GM23338 (cell line): ENCODE results near the gene SRGAP1. TPM values are rescaled to one million over a fixed set of nuclear protein-coding genes. Genes with fewer than 3 reads are reported as not detected.

Source experiments
- ATAC-seq: fragments of 200-7000 bp; cut with Tn5 transposase; 3 replicates; pipeline ENCODE4 v1.9.1; 2020
- DNase-seq: peaks from one replicate; pipeline ENCODE4 v3.0.0-alpha.2; 2015; ENCODE audit warnings: low spot score
- H2AFZ ChIP-seq: fragments of 200-600 bp; sonication (generic); 2 replicates; pipeline ENCODE4 v1.8.0; 2016; ENCODE audit warnings: antibody characterized with exemption, mild to moderate bottlenecking, moderate library complexity
- H3F3A ChIP-seq: fragments of 200-600 bp; sonication (generic); replicated peaks from 2 replicates; pipeline ENCODE4 v1.8.0; 2017; ENCODE audit warnings: antibody characterized with exemption, mixed run types, low read depth
- H3K27ac ChIP-seq: fragments of 200-600 bp; sonication (generic); 2 replicates; pipeline ENCODE4 v1.6.1; 2016; ENCODE audit warnings: low read depth
- H3K27me3 ChIP-seq: fragments of 200-600 bp; sonication (generic); 2 replicates; pipeline ENCODE4 v1.8.0; 2016; ENCODE audit warnings: mild to moderate bottlenecking, mixed run types, moderate library complexity; ENCODE audit not compliant: insufficient read depth
- H3K36me3 ChIP-seq: fragments of 200-600 bp; sonication (generic); 2 replicates; pipeline ENCODE4 v1.8.0; 2016; ENCODE audit warnings: mild to moderate bottlenecking; ENCODE audit not compliant: insufficient read depth
- H3K4me1 ChIP-seq: fragments of 200-600 bp; sonication (generic); 2 replicates; pipeline ENCODE4 v1.8.0; 2016; ENCODE audit warnings: mild to moderate bottlenecking, moderate library complexity; ENCODE audit not compliant: insufficient read depth
- H3K4me2 ChIP-seq: fragments of 200-600 bp; sonication (generic); 2 replicates; pipeline ENCODE4 v1.7.1; 2017; ENCODE audit warnings: mixed run types
- H3K4me3 ChIP-seq: fragments of 200-600 bp; sonication (generic); 2 replicates; pipeline ENCODE4 v1.6.1; 2016; ENCODE audit warnings: mixed run types
- H3K79me2 ChIP-seq: fragments of 200-600 bp; sonication (generic); replicated peaks from 2 replicates; pipeline ENCODE4 v1.8.0; 2017; ENCODE audit warnings: mild to moderate bottlenecking; ENCODE audit not compliant: insufficient read depth
- H3K9me2 ChIP-seq: fragments of 200-600 bp; sonication (generic); 2 replicates; pipeline ENCODE4 v1.8.0; 2017; ENCODE audit not compliant: insufficient read depth
- H4K20me1 ChIP-seq: fragments of 200-600 bp; sonication (generic); replicated peaks from 2 replicates; pipeline ENCODE4 v1.8.0; 2017; ENCODE audit warnings: mild to moderate bottlenecking; ENCODE audit not compliant: insufficient read depth
- H3K27ac Mint-ChIP-seq: 2 replicates; pipeline ENCODE4 v1.8.0; 2020; ENCODE audit warnings: inconsistent platforms, mild to moderate bottlenecking, moderate library complexity, mixed read lengths
- H3K27me3 Mint-ChIP-seq: 3 replicates; pipeline ENCODE4 v1.8.0; 2022; ENCODE audit warnings: low read depth, mild to moderate bottlenecking, moderate library complexity, mixed read lengths, inconsistent platforms; ENCODE audit not compliant: insufficient read depth, poor library complexity
- H3K36me3 Mint-ChIP-seq: 3 replicates; pipeline ENCODE4 v1.8.0; 2021; ENCODE audit warnings: low read depth, mild to moderate bottlenecking, inconsistent platforms, moderate library complexity, mixed read lengths
- H3K4me1 Mint-ChIP-seq: 3 replicates; pipeline ENCODE4 v1.8.0; 2020; ENCODE audit warnings: mild to moderate bottlenecking, inconsistent platforms, mixed read lengths
- H3K4me3 Mint-ChIP-seq: 3 replicates; pipeline ENCODE4 v1.8.0; 2021; ENCODE audit warnings: moderate library complexity, mild to moderate bottlenecking, inconsistent platforms, mixed read lengths
- H3K9me3 Mint-ChIP-seq: 3 replicates; pipeline ENCODE4 v1.8.0; 2020; ENCODE audit warnings: moderate library complexity, mild to moderate bottlenecking, inconsistent platforms, mixed read lengths
- CREB1 ChIP-seq: fragments of 250-450 bp; sonication (Bioruptor Pico); IDR thresholded peaks from 2 replicates; pipeline ENCODE4 v1.5.0; 2020; ENCODE audit warnings: low read depth, mild to moderate bottlenecking, moderate library complexity
- EZH2 ChIP-seq: fragments of 200-600 bp; sonication (generic); IDR thresholded peaks from one replicate; pipeline ENCODE4 v1.8.0; 2017; ENCODE audit warnings: antibody characterized with exemption, mild to moderate bottlenecking, low read depth; ENCODE audit not compliant: unreplicated experiment
- EZH2phosphoT487 ChIP-seq: fragments of 200-600 bp; sonication (generic); IDR thresholded peaks from one replicate; pipeline ENCODE4 v1.8.1; 2018; ENCODE audit warnings: antibody characterized with exemption; ENCODE audit not compliant: unreplicated experiment
- JUNB ChIP-seq: IDR thresholded peaks from one replicate; pipeline ENCODE4 v1.6.1; 2016; ENCODE audit warnings: antibody characterized with exemption; ENCODE audit not compliant: unreplicated experiment
- POLR2AphosphoS5 ChIP-seq: IDR thresholded peaks from 2 replicates; pipeline ENCODE4 v1.6.1; 2016; ENCODE audit warnings: antibody characterized with exemption, low read depth
- STAT1 ChIP-seq: IDR thresholded peaks from one replicate; pipeline ENCODE4 v1.6.1; 2016; ENCODE audit warnings: antibody characterized with exemption; ENCODE audit not compliant: unreplicated experiment
- ZNF331 ChIP-seq: fragments of 250-450 bp; sonication (Bioruptor Pico); IDR thresholded peaks from 2 replicates; pipeline ENCODE4 v1.5.0; 2020; ENCODE audit warnings: low read depth, mild to moderate bottlenecking, moderate library complexity
- polyA plus RNA-seq: library from polyadenylated mRNA; unstranded; fragments of >200 nt; fragmentation: Nextera tagmentation; extraction: Ambion mirVana; gene quantifications from 2 replicates; pipeline ENCODE4 v1.2.1, GENCODE V29; 2016
- total RNA-seq: library from RNA; depleted of rRNA; stranded (reverse); fragments of >200 nt; shearing (Covaris generic); gene quantifications from 2 replicates; pipeline ENCODE4 v1.2.3, GENCODE V29; 2014
- TF ChIP-seq, protein P1 (sequence below), 2 experiments: fragments of 200-600 bp in 1 of 2; sonication (generic) in 1 of 2; conservative IDR thresholded peaks; 2 replicates each; pipeline versions ENCODE4 v1.5.1 to v1.6.1; 2016 to 2017; ENCODE audit warnings: antibody characterized with exemption in 2 of 2, low read depth in 2 of 2, mild to moderate bottlenecking in 2 of 2, moderate library complexity in 1 of 2
- TF ChIP-seq, protein P2 (sequence below): IDR thresholded peaks from one replicate; pipeline ENCODE4 v1.6.1; 2018; ENCODE audit warnings: antibody characterized with exemption; ENCODE audit not compliant: unreplicated experiment
- TF ChIP-seq, protein P3 (sequence below): IDR thresholded peaks from 2 replicates; pipeline ENCODE4 v1.6.1; 2016; ENCODE audit warnings: antibody characterized with exemption
- TF ChIP-seq, protein P4 (sequence below): fragments of 250-450 bp; sonication (Bioruptor Pico); IDR thresholded peaks from 2 replicates; pipeline ENCODE4 v1.5.0; 2020; ENCODE audit warnings: mild to moderate bottlenecking, moderate library complexity

Gene SRGAP1
- total and polyA plus RNA-seq, 2 experiments from 2014 or later = 6.1 to 8.1 TPM

DNA sequence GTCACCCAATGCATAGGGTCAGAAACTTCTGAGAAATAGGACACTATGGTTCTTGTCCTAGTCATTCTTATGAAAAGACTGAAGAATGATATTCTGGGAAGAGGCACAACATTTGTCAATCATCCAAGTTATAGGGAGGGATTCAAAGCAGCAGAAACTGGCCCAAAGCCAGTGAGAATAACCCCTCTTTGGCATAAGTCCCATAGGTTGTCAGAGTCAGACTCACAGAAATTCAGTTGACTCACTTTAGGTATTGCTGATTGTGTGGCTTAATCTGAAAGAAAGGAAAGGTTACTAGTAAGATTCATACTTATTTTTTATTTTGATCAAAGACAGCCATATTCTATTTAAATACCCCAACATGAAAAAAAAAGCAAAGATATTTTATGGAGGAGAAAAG lies 151.0 kb downstream of the SRGAP1 start:
- Histone ChIP-seq H3K4me3 (no peak overlapping the region), H3K27ac (no peak overlapping the region), H3F3A (no peaks in the 10 kb centered on the region), H4K20me1 (no peaks in the 10 kb centered on the region), H3K4me1 (peaks cover 10% of the 10 kb centered on the region), H2AFZ (no peak overlapping the region), H3K36me3 (no peaks in the 10 kb centered on the region), H3K79me2 (no peaks in the 10 kb centered on the region), H3K27me3 (no peaks in the 10 kb centered on the region), H3K9me2 (no peaks in the 10 kb centered on the region), H3K4me2 (no peak overlapping the region)
- no peaks in the 10 kb centered on the region for H3K27me3 Mint-ChIP-seq
- H3K4me3 Mint-ChIP-seq = no peak overlapping the region
- ATAC-seq (no peak), DNase-seq (no peak)
- H3K36me3 Mint-ChIP-seq = no peaks in the 10 kb centered on the region
- no peak for TF ChIP-seq STAT1
- no peak for TF ChIP-seq POLR2AphosphoS5
- no peak for TF ChIP-seq EZH2
- TF ChIP-seq, protein P1, sequence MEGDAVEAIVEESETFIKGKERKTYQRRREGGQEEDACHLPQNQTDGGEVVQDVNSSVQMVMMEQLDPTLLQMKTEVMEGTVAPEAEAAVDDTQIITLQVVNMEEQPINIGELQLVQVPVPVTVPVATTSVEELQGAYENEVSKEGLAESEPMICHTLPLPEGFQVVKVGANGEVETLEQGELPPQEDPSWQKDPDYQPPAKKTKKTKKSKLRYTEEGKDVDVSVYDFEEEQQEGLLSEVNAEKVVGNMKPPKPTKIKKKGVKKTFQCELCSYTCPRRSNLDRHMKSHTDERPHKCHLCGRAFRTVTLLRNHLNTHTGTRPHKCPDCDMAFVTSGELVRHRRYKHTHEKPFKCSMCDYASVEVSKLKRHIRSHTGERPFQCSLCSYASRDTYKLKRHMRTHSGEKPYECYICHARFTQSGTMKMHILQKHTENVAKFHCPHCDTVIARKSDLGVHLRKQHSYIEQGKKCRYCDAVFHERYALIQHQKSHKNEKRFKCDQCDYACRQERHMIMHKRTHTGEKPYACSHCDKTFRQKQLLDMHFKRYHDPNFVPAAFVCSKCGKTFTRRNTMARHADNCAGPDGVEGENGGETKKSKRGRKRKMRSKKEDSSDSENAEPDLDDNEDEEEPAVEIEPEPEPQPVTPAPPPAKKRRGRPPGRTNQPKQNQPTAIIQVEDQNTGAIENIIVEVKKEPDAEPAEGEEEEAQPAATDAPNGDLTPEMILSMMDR (conservative IDR thresholded peaks at IDR 0.05; ENCODE audit: low read depth in 2 of 2) = no peak
- TF ChIP-seq CREB1 = no peak
- TF ChIP-seq, protein P2, sequence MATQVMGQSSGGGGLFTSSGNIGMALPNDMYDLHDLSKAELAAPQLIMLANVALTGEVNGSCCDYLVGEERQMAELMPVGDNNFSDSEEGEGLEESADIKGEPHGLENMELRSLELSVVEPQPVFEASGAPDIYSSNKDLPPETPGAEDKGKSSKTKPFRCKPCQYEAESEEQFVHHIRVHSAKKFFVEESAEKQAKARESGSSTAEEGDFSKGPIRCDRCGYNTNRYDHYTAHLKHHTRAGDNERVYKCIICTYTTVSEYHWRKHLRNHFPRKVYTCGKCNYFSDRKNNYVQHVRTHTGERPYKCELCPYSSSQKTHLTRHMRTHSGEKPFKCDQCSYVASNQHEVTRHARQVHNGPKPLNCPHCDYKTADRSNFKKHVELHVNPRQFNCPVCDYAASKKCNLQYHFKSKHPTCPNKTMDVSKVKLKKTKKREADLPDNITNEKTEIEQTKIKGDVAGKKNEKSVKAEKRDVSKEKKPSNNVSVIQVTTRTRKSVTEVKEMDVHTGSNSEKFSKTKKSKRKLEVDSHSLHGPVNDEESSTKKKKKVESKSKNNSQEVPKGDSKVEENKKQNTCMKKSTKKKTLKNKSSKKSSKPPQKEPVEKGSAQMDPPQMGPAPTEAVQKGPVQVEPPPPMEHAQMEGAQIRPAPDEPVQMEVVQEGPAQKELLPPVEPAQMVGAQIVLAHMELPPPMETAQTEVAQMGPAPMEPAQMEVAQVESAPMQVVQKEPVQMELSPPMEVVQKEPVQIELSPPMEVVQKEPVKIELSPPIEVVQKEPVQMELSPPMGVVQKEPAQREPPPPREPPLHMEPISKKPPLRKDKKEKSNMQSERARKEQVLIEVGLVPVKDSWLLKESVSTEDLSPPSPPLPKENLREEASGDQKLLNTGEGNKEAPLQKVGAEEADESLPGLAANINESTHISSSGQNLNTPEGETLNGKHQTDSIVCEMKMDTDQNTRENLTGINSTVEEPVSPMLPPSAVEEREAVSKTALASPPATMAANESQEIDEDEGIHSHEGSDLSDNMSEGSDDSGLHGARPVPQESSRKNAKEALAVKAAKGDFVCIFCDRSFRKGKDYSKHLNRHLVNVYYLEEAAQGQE = no peak
- TF ChIP-seq, protein P3, sequence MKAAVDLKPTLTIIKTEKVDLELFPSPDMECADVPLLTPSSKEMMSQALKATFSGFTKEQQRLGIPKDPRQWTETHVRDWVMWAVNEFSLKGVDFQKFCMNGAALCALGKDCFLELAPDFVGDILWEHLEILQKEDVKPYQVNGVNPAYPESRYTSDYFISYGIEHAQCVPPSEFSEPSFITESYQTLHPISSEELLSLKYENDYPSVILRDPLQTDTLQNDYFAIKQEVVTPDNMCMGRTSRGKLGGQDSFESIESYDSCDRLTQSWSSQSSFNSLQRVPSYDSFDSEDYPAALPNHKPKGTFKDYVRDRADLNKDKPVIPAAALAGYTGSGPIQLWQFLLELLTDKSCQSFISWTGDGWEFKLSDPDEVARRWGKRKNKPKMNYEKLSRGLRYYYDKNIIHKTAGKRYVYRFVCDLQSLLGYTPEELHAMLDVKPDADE = no peak
- no peak for TF ChIP-seq EZH2phosphoT487
- TF ChIP-seq, protein P4, sequence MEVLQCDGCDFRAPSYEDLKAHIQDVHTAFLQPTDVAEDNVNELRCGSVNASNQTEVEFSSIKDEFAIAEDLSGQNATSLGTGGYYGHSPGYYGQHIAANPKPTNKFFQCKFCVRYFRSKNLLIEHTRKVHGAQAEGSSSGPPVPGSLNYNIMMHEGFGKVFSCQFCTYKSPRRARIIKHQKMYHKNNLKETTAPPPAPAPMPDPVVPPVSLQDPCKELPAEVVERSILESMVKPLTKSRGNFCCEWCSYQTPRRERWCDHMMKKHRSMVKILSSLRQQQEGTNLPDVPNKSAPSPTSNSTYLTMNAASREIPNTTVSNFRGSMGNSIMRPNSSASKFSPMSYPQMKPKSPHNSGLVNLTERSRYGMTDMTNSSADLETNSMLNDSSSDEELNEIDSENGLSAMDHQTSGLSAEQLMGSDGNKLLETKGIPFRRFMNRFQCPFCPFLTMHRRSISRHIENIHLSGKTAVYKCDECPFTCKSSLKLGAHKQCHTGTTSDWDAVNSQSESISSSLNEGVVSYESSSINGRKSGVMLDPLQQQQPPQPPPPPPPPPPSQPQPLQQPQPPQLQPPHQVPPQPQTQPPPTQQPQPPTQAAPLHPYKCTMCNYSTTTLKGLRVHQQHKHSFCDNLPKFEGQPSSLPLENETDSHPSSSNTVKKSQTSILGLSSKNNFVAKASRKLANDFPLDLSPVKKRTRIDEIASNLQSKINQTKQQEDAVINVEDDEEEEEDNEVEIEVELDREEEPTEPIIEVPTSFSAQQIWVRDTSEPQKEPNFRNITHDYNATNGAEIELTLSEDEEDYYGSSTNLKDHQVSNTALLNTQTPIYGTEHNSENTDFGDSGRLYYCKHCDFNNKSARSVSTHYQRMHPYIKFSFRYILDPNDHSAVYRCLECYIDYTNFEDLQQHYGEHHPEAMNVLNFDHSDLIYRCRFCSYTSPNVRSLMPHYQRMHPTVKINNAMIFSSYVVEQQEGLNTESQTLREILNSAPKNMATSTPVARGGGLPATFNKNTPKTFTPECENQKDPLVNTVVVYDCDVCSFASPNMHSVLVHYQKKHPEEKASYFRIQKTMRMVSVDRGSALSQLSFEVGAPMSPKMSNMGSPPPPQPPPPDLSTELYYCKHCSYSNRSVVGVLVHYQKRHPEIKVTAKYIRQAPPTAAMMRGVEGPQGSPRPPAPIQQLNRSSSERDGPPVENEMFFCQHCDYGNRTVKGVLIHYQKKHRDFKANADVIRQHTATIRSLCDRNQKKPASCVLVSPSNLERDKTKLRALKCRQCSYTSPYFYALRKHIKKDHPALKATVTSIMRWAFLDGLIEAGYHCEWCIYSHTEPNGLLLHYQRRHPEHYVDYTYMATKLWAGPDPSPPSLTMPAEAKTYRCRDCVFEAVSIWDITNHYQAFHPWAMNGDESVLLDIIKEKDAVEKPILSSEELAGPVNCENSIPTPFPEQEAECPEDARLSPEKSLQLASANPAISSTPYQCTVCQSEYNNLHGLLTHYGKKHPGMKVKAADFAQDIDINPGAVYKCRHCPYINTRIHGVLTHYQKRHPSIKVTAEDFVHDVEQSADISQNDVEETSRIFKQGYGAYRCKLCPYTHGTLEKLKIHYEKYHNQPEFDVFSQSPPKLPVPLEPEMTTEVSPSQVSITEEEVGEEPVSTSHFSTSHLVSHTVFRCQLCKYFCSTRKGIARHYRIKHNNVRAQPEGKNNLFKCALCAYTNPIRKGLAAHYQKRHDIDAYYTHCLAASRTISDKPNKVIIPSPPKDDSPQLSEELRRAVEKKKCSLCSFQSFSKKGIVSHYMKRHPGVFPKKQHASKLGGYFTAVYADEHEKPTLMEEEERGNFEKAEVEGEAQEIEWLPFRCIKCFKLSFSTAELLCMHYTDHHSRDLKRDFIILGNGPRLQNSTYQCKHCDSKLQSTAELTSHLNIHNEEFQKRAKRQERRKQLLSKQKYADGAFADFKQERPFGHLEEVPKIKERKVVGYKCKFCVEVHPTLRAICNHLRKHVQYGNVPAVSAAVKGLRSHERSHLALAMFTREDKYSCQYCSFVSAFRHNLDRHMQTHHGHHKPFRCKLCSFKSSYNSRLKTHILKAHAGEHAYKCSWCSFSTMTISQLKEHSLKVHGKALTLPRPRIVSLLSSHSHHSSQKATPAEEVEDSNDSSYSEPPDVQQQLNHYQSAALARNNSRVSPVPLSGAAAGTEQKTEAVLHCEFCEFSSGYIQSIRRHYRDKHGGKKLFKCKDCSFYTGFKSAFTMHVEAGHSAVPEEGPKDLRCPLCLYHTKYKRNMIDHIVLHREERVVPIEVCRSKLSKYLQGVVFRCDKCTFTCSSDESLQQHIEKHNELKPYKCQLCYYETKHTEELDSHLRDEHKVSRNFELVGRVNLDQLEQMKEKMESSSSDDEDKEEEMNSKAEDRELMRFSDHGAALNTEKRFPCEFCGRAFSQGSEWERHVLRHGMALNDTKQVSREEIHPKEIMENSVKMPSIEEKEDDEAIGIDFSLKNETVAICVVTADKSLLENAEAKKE (CRISPR knock-in tag) = no peak
- no peak for TF ChIP-seq JUNB
- no peak for TF ChIP-seq ZNF331 (CRISPR knock-in tag)
- peaks cover 19% of the 10 kb centered on the region; the same call in 2 of the 3 replicates for H3K4me1 Mint-ChIP-seq
- H3K9me3 Mint-ChIP-seq = no peaks in the 10 kb centered on the region
- no peak overlapping the region for H3K27ac Mint-ChIP-seq
